ENCODE measurements around the gene CFAP54. TPM values are rescaled to one million over a fixed set of nuclear protein-coding genes. Genes with fewer than 3 reads are reported as not detected.

Gene CFAP54
- total RNA-seq, 1 experiment from 2014 or later = 0.09 TPM

DNA sequence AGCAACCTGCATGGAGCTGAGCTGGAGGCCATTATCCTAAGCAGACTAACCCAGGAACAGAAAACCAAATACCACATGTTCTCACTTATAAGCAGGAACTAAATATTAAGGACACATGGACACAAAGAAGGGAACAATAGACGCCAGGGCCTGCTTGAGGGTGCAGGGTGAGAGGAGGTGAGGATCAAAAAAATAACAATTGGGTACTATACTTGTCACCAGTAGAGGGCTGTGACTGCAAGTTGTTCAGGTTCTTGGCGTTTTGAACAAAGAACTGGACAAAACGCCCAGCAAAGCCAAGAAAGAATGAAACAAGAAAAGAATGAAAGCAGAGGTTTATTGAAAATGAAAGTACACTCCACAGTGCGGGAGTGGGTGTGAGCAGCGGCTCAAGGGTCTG is 209.1 kb downstream of the CFAP54 start:
- DNase-seq (ENCODE audit: low spot score) (no peak), ATAC-seq (peak; percentile 34; the same call in 1 of the 2 replicates)
- Mint-ChIP-seq H3K27ac (no peak overlapping the region), H3K4me3 (no peak overlapping the region), H3K36me3 (no peaks in the 10 kb centered on the region), H3K9me3 (peaks cover 5% of the 10 kb centered on the region; the same call in 1 of the 2 replicates), H3K4me1 (no peaks in the 10 kb centered on the region), H3K27me3 (ENCODE audit: low read depth) (no peaks in the 10 kb centered on the region)
- ChIA-PET POLR2A (no interaction called here), CTCF (no interaction called here)
- TF ChIP-seq GABPB1 (CRISPR knock-in tag; IDR thresholded peaks at IDR 0.05) (no peak), MYBL2 (CRISPR knock-in tag; IDR thresholded peaks at IDR 0.05) (no peak), TCF7 (CRISPR knock-in tag; IDR thresholded peaks at IDR 0.05; ENCODE audit: low read depth) (no peak), ZNF317 (CRISPR knock-in tag; IDR thresholded peaks at IDR 0.05; ENCODE audit: borderline replicate concordance, low read depth) (no peak)
- TF ChIP-seq, protein P1, sequence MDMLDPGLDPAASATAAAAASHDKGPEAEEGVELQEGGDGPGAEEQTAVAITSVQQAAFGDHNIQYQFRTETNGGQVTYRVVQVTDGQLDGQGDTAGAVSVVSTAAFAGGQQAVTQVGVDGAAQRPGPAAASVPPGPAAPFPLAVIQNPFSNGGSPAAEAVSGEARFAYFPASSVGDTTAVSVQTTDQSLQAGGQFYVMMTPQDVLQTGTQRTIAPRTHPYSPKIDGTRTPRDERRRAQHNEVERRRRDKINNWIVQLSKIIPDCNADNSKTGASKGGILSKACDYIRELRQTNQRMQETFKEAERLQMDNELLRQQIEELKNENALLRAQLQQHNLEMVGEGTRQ (CRISPR knock-in tag; IDR thresholded peaks at IDR 0.05) = no peak

DNA sequence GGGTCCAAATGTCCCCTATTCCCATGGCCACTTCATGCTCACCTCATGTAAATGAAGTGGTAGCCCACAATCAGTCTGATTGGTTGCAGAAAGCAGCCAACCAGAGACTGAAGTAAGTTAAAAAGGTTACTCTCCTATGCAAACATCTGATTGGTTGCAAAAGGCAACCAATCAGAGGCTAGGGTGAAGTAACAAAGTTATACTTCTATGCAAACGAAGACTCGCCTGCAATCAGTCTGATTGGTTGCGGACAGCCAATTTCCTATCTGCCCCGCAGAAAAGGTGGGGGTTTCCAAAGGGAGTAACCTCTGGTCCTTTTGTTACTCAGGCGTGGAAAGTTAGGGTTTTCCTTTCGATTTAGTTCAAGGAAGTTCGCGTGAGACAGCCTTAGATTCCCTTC is 209.6 kb downstream of the CFAP54 start:
- H3K27ac Mint-ChIP-seq = no peak overlapping the region
- ATAC-seq (no peak), DNase-seq (ENCODE audit: low spot score) (no peak)
- no peaks in the 10 kb centered on the region for H3K4me1 Mint-ChIP-seq
- H3K36me3 Mint-ChIP-seq = no peaks in the 10 kb centered on the region
- TF ChIP-seq SMAD3 (CRISPR knock-in tag; IDR thresholded peaks at IDR 0.05; ENCODE audit: borderline replicate concordance) (no peak), NFATC4 (CRISPR knock-in tag; IDR thresholded peaks at IDR 0.05) (no peak), ZBTB21 (CRISPR knock-in tag; IDR thresholded peaks at IDR 0.05; ENCODE audit: borderline replicate concordance) (no peak)
- TF ChIP-seq, protein P2, sequence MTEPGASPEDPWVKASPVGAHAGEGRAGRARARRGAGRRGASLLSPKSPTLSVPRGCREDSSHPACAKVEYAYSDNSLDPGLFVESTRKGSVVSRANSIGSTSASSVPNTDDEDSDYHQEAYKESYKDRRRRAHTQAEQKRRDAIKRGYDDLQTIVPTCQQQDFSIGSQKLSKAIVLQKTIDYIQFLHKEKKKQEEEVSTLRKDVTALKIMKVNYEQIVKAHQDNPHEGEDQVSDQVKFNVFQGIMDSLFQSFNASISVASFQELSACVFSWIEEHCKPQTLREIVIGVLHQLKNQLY (CRISPR knock-in tag; IDR thresholded peaks at IDR 0.05) = no peak
- TF ChIP-seq, protein P3, sequence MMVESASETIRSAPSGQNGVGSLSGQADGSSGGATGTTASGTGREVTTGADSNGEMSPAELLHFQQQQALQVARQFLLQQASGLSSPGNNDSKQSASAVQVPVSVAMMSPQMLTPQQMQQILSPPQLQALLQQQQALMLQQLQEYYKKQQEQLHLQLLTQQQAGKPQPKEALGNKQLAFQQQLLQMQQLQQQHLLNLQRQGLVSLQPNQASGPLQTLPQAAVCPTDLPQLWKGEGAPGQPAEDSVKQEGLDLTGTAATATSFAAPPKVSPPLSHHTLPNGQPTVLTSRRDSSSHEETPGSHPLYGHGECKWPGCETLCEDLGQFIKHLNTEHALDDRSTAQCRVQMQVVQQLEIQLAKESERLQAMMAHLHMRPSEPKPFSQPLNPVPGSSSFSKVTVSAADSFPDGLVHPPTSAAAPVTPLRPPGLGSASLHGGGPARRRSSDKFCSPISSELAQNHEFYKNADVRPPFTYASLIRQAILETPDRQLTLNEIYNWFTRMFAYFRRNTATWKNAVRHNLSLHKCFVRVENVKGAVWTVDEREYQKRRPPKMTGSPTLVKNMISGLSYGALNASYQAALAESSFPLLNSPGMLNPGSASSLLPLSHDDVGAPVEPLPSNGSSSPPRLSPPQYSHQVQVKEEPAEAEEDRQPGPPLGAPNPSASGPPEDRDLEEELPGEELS (CRISPR knock-in tag; IDR thresholded peaks at IDR 0.05) = no peak
- TF ChIP-seq, protein P4, sequence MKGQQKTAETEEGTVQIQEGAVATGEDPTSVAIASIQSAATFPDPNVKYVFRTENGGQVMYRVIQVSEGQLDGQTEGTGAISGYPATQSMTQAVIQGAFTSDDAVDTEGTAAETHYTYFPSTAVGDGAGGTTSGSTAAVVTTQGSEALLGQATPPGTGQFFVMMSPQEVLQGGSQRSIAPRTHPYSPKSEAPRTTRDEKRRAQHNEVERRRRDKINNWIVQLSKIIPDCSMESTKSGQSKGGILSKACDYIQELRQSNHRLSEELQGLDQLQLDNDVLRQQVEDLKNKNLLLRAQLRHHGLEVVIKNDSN (CRISPR knock-in tag; IDR thresholded peaks at IDR 0.05) = no peak
- ChIA-PET CTCF (no interaction called here), POLR2A (no interaction called here)
- no peak overlapping the region for H3K4me3 Mint-ChIP-seq
- H3K27me3 Mint-ChIP-seq (ENCODE audit: low read depth) = no peaks in the 10 kb centered on the region
- H3K9me3 Mint-ChIP-seq = peaks cover 5% of the 10 kb centered on the region; the same call in 1 of the 2 replicates

DNA sequence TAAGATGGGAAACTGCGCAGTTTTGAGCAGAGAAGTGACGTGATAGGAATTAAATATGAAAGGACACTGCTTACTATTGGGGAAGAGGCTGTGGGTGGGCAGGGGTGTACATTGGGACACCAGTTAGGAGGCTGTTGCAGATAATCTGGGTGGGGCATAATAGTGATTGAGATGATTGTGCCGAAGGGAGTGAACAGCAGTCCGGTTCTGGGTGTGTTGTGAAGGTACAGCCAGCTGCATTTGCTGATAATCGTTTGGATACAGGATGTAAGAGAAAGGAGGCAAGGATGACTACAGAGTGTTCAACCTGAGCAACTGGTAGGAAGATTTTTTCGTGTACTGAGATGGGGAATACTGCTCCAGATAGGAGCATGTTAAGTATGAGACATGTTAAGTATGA is 212.5 kb downstream of the CFAP54 start:
- CTCF ChIA-PET = no interaction called here
- no peaks in the 10 kb centered on the region for H3K36me3 Mint-ChIP-seq
- no peaks in the 10 kb centered on the region for H3K4me1 Mint-ChIP-seq
- no peak for ATAC-seq
- DNase-seq (ENCODE audit: low spot score) = no peak
- H3K4me3 Mint-ChIP-seq = no peak overlapping the region
- POLR2A ChIA-PET = no interaction called here
- no peaks in the 10 kb centered on the region for H3K27me3 Mint-ChIP-seq (ENCODE audit: low read depth)
- H3K9me3 Mint-ChIP-seq = peaks cover 5% of the 10 kb centered on the region; the same call in 1 of the 2 replicates
- H3K27ac Mint-ChIP-seq = no peak overlapping the region
- TF ChIP-seq, protein P5, sequence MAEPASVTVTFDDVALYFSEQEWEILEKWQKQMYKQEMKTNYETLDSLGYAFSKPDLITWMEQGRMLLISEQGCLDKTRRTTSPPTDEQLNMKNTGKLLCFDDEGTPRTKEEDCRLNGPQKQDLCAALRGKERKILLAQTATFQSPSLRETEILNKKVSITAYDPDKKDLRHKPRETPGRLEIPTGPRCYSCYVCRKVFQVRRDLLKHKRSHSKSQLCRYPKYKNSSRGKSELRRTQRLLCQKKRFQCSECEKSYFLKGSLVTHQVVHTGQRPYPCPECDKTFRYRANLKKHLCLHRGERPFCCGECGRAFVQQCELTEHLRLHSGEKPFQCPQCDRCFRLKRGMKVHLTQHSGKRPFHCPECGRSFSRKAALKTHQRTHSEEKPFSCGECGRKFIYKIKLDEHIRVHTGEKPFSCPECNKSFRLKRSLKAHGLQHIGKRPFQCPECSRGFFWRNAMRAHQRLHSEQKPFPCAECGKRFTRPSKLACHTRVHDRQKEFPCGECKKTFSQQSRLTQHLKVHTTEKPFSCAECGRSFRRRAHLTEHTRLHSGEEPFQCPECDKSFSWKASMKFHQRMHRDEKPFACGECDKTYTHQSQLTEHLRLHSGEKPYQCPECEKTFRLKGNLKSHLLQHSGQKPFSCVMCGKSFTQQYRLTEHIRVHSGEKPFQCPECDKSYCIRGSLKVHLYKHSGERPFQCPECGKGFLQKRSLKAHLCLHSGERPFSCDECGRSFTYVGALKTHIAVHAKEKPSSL (CRISPR knock-in tag; conservative IDR thresholded peaks at IDR 0.05) = no peak
- TF ChIP-seq FOXP1 (CRISPR knock-in tag; IDR thresholded peaks at IDR 0.05; ENCODE audit: borderline replicate concordance) = no peak
- TF ChIP-seq RORB (CRISPR knock-in tag; IDR thresholded peaks at IDR 0.05) = no peak
- TF ChIP-seq, protein P6, sequence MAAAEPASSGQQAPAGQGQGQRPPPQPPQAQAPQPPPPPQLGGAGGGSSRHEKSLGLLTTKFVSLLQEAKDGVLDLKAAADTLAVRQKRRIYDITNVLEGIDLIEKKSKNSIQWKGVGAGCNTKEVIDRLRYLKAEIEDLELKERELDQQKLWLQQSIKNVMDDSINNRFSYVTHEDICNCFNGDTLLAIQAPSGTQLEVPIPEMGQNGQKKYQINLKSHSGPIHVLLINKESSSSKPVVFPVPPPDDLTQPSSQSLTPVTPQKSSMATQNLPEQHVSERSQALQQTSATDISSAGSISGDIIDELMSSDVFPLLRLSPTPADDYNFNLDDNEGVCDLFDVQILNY (CRISPR knock-in tag; IDR thresholded peaks at IDR 0.05) = no peak
- TF ChIP-seq GABPB1 (CRISPR knock-in tag; IDR thresholded peaks at IDR 0.05) = no peak
- TF ChIP-seq, protein P7, sequence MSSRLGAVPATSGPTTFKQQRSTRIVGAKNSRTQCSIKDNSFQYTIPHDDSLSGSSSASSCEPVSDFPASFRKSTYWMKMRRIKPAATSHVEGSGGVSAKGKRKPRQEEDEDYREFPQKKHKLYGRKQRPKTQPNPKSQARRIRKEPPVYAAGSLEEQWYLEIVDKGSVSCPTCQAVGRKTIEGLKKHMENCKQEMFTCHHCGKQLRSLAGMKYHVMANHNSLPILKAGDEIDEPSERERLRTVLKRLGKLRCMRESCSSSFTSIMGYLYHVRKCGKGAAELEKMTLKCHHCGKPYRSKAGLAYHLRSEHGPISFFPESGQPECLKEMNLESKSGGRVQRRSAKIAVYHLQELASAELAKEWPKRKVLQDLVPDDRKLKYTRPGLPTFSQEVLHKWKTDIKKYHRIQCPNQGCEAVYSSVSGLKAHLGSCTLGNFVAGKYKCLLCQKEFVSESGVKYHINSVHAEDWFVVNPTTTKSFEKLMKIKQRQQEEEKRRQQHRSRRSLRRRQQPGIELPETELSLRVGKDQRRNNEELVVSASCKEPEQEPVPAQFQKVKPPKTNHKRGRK (CRISPR knock-in tag; IDR thresholded peaks at IDR 0.05; ENCODE audit: borderline replicate concordance) = no peak
- TF ChIP-seq, protein P8, sequence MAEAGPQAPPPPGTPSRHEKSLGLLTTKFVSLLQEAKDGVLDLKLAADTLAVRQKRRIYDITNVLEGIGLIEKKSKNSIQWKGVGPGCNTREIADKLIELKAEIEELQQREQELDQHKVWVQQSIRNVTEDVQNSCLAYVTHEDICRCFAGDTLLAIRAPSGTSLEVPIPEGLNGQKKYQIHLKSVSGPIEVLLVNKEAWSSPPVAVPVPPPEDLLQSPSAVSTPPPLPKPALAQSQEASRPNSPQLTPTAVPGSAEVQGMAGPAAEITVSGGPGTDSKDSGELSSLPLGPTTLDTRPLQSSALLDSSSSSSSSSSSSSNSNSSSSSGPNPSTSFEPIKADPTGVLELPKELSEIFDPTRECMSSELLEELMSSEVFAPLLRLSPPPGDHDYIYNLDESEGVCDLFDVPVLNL (CRISPR knock-in tag; IDR thresholded peaks at IDR 0.05; ENCODE audit: borderline replicate concordance, low read depth) = no peak
- no peak for TF ChIP-seq ZNF138 (CRISPR knock-in tag; conservative IDR thresholded peaks at IDR 0.05)
- TF ChIP-seq, protein P9, sequence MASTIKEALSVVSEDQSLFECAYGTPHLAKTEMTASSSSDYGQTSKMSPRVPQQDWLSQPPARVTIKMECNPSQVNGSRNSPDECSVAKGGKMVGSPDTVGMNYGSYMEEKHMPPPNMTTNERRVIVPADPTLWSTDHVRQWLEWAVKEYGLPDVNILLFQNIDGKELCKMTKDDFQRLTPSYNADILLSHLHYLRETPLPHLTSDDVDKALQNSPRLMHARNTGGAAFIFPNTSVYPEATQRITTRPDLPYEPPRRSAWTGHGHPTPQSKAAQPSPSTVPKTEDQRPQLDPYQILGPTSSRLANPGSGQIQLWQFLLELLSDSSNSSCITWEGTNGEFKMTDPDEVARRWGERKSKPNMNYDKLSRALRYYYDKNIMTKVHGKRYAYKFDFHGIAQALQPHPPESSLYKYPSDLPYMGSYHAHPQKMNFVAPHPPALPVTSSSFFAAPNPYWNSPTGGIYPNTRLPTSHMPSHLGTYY (CRISPR knock-in tag; IDR thresholded peaks at IDR 0.05) = no peak
